ENCODE results near the gene NRTN.

Gene NRTN

GRCh38 chr19:5787409-5788182 lies 17.3 kb upstream of the NRTN start:
- ATAC-seq: no peak
- TF ChIP-seq PPARA (CRISPR knock-in tag; IDR thresholded peaks at IDR 0.05; ENCODE audit: borderline replicate concordance) (no peak), ZNF70 (CRISPR knock-in tag; IDR thresholded peaks at IDR 0.05) (no peak), ZC3H10 (CRISPR knock-in tag; IDR thresholded peaks at IDR 0.05) (no peak), CSDC2 (CRISPR knock-in tag; IDR thresholded peaks at IDR 0.05) (no peak), BACH2 (CRISPR knock-in tag; IDR thresholded peaks at IDR 0.05; ENCODE audit: borderline replicate concordance) (no peak), GLIS3 (CRISPR knock-in tag; IDR thresholded peaks at IDR 0.05) (no peak), RARB (CRISPR knock-in tag; IDR thresholded peaks at IDR 0.05) (no peak), ARNTL (CRISPR knock-in tag; IDR thresholded peaks at IDR 0.05; ENCODE audit: borderline replicate concordance, low read depth) (no peak), ZFP3 (CRISPR knock-in tag; IDR thresholded peaks at IDR 0.05) (no peak), ISL1 (CRISPR knock-in tag; IDR thresholded peaks at IDR 0.05) (no peak), TOX (CRISPR knock-in tag; IDR thresholded peaks at IDR 0.05; ENCODE audit: borderline replicate concordance) (no peak), TCF4 (CRISPR knock-in tag; IDR thresholded peaks at IDR 0.05; ENCODE audit: borderline replicate concordance) (no peak), ESRRG (CRISPR knock-in tag; IDR thresholded peaks at IDR 0.05) (no peak), ZFP30 (CRISPR knock-in tag; IDR thresholded peaks at IDR 0.05) (no peak)
- TF ChIP-seq, protein P1, sequence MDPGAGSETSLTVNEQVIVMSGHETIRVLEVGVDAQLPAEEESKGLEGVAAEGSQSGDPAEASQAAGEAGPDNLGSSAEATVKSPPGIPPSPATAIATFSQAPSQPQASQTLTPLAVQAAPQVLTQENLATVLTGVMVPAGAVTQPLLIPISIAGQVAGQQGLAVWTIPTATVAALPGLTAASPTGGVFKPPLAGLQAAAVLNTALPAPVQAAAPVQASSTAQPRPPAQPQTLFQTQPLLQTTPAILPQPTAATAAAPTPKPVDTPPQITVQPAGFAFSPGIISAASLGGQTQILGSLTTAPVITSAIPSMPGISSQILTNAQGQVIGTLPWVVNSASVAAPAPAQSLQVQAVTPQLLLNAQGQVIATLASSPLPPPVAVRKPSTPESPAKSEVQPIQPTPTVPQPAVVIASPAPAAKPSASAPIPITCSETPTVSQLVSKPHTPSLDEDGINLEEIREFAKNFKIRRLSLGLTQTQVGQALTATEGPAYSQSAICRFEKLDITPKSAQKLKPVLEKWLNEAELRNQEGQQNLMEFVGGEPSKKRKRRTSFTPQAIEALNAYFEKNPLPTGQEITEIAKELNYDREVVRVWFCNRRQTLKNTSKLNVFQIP (CRISPR knock-in tag; IDR thresholded peaks at IDR 0.05; ENCODE audit: borderline replicate concordance, low read depth): no peak
- TF ChIP-seq, protein P2, sequence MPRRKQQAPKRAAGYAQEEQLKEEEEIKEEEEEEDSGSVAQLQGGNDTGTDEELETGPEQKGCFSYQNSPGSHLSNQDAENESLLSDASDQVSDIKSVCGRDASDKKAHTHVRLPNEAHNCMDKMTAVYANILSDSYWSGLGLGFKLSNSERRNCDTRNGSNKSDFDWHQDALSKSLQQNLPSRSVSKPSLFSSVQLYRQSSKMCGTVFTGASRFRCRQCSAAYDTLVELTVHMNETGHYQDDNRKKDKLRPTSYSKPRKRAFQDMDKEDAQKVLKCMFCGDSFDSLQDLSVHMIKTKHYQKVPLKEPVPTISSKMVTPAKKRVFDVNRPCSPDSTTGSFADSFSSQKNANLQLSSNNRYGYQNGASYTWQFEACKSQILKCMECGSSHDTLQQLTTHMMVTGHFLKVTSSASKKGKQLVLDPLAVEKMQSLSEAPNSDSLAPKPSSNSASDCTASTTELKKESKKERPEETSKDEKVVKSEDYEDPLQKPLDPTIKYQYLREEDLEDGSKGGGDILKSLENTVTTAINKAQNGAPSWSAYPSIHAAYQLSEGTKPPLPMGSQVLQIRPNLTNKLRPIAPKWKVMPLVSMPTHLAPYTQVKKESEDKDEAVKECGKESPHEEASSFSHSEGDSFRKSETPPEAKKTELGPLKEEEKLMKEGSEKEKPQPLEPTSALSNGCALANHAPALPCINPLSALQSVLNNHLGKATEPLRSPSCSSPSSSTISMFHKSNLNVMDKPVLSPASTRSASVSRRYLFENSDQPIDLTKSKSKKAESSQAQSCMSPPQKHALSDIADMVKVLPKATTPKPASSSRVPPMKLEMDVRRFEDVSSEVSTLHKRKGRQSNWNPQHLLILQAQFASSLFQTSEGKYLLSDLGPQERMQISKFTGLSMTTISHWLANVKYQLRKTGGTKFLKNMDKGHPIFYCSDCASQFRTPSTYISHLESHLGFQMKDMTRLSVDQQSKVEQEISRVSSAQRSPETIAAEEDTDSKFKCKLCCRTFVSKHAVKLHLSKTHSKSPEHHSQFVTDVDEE (CRISPR knock-in tag; IDR thresholded peaks at IDR 0.05): no peak

DNA sequence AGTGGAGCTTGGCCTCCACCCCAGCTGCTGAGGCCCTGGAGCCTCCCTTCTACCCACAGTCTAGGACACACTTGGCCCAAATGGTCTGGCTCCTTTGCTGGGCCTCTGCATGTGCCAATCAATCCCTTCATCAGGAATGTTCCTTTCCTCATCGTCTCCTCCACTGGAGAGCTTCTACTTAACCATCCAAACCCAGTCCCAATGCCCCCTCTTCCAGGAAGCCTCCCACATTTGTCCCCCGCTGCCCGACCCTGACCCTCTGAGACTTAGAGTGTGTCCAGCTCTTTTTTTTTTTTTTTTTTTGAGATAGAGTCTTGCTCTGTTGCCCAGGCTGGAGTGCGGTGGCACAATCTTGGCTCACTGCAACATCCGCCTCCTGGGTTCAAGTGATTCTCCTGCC lies 16.4 kb upstream of the NRTN start:
- ATAC-seq: no peak
- TF ChIP-seq, protein P1 (CRISPR knock-in tag; IDR thresholded peaks at IDR 0.05; ENCODE audit: borderline replicate concordance, low read depth): no peak
- TF ChIP-seq CSDC2 (CRISPR knock-in tag; IDR thresholded peaks at IDR 0.05) (no peak), ZFP3 (CRISPR knock-in tag; IDR thresholded peaks at IDR 0.05) (peak; percentile 88), ZNF8 (CRISPR knock-in tag; IDR thresholded peaks at IDR 0.05) (no peak), ESRRG (CRISPR knock-in tag; IDR thresholded peaks at IDR 0.05) (no peak)
- TF ChIP-seq, protein P3, sequence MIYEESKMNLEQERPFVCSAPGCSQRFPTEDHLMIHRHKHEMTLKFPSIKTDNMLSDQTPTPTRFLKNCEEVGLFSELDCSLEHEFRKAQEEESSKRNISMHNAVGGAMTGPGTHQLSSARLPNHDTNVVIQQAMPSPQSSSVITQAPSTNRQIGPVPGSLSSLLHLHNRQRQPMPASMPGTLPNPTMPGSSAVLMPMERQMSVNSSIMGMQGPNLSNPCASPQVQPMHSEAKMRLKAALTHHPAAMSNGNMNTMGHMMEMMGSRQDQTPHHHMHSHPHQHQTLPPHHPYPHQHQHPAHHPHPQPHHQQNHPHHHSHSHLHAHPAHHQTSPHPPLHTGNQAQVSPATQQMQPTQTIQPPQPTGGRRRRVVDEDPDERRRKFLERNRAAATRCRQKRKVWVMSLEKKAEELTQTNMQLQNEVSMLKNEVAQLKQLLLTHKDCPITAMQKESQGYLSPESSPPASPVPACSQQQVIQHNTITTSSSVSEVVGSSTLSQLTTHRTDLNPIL (CRISPR knock-in tag; IDR thresholded peaks at IDR 0.05; ENCODE audit: low read depth): no peak

- TF ChIP-seq OSR1 (CRISPR knock-in tag; IDR thresholded peaks at IDR 0.05) (no peak), ISL1 (CRISPR knock-in tag; IDR thresholded peaks at IDR 0.05) (no peak), ZNF8 (CRISPR knock-in tag; IDR thresholded peaks at IDR 0.05) (no peak), BACH2 (CRISPR knock-in tag; IDR thresholded peaks at IDR 0.05; ENCODE audit: borderline replicate concordance) (no peak), ZNF565 (CRISPR knock-in tag; conservative IDR thresholded peaks at IDR 0.05; ENCODE audit: low read depth) (no peak), CSRNP3 (CRISPR knock-in tag; IDR thresholded peaks at IDR 0.05) (no peak), ZFP3 (CRISPR knock-in tag; IDR thresholded peaks at IDR 0.05) (no peak), GLIS3 (CRISPR knock-in tag; IDR thresholded peaks at IDR 0.05) (no peak)
- ATAC-seq: no peak
Observed at GRCh38 chr19:5789351-5789761, 15.5 kb upstream of the NRTN start.

Measured in SK-N-SH treated with all-trans-retinoic acid at 6 μM for 48 hours (cell line).